ENCODE results near the gene NETO1.

NETO1 gene

GRCh38 chr18:72700961-72701710 is 166.7 kb downstream of the NETO1 start:
- Histone ChIP-seq H3K36me3 (no peaks in the 10 kb centered on the region), H3K27ac (no peak overlapping the region), H3K4me1 (no peaks in the 10 kb centered on the region), H3K27me3 (no peaks in the 10 kb centered on the region), H3K9me3 (no peaks in the 10 kb centered on the region), H3K4me3 (no peak overlapping the region)
- intact Hi-C loops (cut with DNase I; ENCODE audit: low total_unique reads), result no loop called here
- TF ChIP-seq CTCF (IDR thresholded peaks at IDR 0.05), result no peak
- no peak for DNase-seq

GRCh38 chr18:72697706-72698105 is 170.1 kb downstream of the NETO1 start:
- Histone ChIP-seq H3K9me3 (no peaks in the 10 kb centered on the region), H3K27ac (no peak overlapping the region), H3K4me3 (no peak overlapping the region), H3K27me3 (peaks cover 0 to 5% of the 10 kb centered on the region in 2 donors), H3K4me1 (no peaks in the 10 kb centered on the region), H3K36me3 (no peaks in the 10 kb centered on the region)
- intact Hi-C loops (cut with DNase I; ENCODE audit: low total_unique reads), result no loop called here
- TF ChIP-seq CTCF (IDR thresholded peaks at IDR 0.05), result no peak
- no peak for DNase-seq

GRCh38 chr18:72692595-72692994 is 175.2 kb downstream of the NETO1 start:
- no peaks in the 10 kb centered on the region for H3K4me1 ChIP-seq
- no peak overlapping the region for H3K27ac ChIP-seq
- DNase-seq, result no peak
- no peak for TF ChIP-seq CTCF (IDR thresholded peaks at IDR 0.05)
- H3K27me3 ChIP-seq, result peaks cover 0 to 5% of the 10 kb centered on the region in 2 donors
- no peaks in the 10 kb centered on the region for H3K9me3 ChIP-seq
- H3K36me3 ChIP-seq, result no peaks in the 10 kb centered on the region
- no peak overlapping the region for H3K4me3 ChIP-seq
- intact Hi-C loops (cut with DNase I; ENCODE audit: low total_unique reads), result no loop called here

Measured in tibial artery (tissue), 4 donors.